Measurements from ENCODE around the gene AMER1.

DNA sequence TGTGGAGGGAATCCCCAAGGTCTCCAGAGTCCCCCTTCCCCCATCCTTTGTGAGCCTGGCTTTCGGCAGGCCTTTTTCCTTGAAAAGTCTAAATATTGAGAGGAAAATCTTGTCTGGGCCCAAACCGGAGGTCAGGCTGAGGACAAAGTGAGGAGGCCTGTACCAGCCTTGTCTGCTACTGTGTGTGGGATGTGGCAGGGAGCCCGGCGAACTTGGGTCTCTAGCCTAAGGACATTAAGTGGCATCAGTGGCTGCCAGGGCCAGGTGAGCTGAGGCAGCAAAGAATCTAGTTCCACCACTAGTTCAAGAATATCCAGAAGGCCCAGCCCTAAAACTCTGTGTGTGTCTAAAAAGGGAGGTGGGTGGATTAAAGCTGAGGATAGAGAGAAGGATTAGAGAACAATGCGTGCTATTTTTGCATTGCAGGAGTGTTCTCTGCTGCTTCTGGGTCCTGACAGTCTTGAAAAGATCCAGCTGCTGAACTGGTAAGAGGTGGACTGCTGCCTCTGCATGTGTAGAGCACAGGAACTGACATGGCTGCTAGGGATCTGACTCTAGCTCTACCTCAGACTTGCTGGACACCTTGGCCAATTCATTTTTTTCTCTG is 1.2 kb upstream of the AMER1 start:
- TF ChIP-seq, protein P1, sequence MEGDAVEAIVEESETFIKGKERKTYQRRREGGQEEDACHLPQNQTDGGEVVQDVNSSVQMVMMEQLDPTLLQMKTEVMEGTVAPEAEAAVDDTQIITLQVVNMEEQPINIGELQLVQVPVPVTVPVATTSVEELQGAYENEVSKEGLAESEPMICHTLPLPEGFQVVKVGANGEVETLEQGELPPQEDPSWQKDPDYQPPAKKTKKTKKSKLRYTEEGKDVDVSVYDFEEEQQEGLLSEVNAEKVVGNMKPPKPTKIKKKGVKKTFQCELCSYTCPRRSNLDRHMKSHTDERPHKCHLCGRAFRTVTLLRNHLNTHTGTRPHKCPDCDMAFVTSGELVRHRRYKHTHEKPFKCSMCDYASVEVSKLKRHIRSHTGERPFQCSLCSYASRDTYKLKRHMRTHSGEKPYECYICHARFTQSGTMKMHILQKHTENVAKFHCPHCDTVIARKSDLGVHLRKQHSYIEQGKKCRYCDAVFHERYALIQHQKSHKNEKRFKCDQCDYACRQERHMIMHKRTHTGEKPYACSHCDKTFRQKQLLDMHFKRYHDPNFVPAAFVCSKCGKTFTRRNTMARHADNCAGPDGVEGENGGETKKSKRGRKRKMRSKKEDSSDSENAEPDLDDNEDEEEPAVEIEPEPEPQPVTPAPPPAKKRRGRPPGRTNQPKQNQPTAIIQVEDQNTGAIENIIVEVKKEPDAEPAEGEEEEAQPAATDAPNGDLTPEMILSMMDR (IDR thresholded peaks at IDR 0.05) = no peak
- no peak for TF ChIP-seq POLR2A (IDR thresholded peaks at IDR 0.05)
